ENCODE results near the gene YPEL1. TPM values are rescaled to one million over a fixed set of nuclear protein-coding genes. Genes with fewer than 3 reads are reported as not detected.
A peak's percentile ranks its signal among the peaks of the same experiment; 100 is the strongest.

Gene YPEL1, protein sequence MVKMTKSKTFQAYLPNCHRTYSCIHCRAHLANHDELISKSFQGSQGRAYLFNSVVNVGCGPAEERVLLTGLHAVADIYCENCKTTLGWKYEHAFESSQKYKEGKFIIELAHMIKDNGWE
- total RNA-seq (1 to 10 TPM; 2.4 to 2.6 TPM), polyA plus RNA-seq (27.0 TPM)

DNA sequence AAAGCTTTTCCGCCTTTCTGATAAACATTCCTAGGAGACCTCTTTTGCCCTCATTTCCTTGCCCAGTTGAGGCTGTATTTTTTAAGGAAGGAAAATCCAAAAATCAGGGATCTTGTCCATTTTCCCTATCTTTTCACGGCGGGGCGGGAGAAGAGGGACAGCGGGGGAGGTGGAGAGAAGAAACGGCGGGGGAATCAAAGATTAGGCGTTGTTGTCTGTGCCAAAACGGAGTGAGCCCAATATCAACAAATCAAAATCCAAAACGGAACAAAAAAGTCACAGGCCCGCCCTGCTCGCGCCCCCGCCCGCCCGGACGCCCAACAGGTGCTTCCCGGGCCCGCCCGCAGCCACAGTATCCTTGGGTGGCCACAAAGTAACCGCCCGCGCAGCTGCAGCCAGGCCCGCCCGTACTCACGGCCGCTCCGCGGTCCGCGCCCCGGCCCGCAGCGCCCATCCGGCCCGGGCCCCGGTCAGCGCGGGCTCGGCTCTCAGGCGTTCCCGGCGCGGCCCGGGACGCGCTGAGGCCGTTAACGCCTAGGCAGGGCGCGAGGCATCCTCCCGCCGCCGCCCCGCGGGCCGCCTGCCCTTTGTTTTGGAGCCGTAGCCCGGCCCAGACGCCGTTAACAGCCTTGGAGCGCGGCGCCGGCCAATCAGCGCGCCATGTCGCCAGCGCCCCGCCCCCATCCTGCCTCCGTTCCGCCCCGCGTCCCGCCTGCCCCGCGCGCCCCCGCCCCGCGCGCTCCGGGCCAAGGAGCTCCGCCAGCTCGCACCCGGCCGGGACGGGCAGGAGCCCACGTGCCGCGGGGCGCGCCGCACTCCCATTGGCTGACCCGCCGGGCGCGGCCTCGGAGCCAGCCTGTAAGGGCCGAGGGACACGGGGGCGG lies at the start of gene YPEL1:
Gene YPEL1, minus strand, starts transcription at position 595 of the 884 bp plus-strand sequence. CDS start 25,050 bp downstream, outside the sequence.
- Mint-ChIP-seq H3K4me1 (peaks cover 25 to 42% (median 33%) of the 10 kb centered on the region in 3 donors), H3K27me3 (no peaks in the 10 kb centered on the region), H3K4me3 (peak within 1 kb of the TSS; percentile 81 to 99 (median 92)), H3K9me3 (no peaks in the 10 kb centered on the region), H3K36me3 (peaks cover 0 to 11% (median 4%) of the 10 kb centered on the region in 3 donors), H3K27ac (peak within 1 kb of the TSS; percentile 40 to 99 (median 92))
- CTCF ChIA-PET, result interaction anchor here (1.0 to 2.1 kb wide), 4 partner anchors 26 to 202 kb away, joined by 3 to 18 read pairs (median 4); no protein-coding TSS in a partner anchor
- no peaks in the 10 kb centered on the region for H3K9me3 ChIP-seq (ENCODE audit: low read length)
- H3K36me3 ChIP-seq (ENCODE audit: insufficient read depth, low read length), result no peaks in the 10 kb centered on the region
- peak within 1 kb of the TSS; percentile 91 for H3K4me3 ChIP-seq (ENCODE audit: low read length)
- H3K27ac ChIP-seq (ENCODE audit: low read depth, low read length), result peak within 1 kb of the TSS; percentile 63
- DNase-seq, result peak; percentile 94 to 98 (median 95)
- POLR2A ChIA-PET, result interaction anchor here (0.6 to 2.1 kb wide), 10 partner anchors 9 to 241 kb away, joined by 3 to 14 read pairs (median 5); partner anchors contain the start of genes MAPK1 and PPIL2
- H3K27me3 ChIP-seq (ENCODE audit: insufficient read depth, low read length, poor library complexity, severe bottlenecking), result peaks cover 5% of the 10 kb centered on the region
- peaks cover 12% of the 10 kb centered on the region for H3K4me1 ChIP-seq (ENCODE audit: insufficient read depth, low read length)

DNA sequence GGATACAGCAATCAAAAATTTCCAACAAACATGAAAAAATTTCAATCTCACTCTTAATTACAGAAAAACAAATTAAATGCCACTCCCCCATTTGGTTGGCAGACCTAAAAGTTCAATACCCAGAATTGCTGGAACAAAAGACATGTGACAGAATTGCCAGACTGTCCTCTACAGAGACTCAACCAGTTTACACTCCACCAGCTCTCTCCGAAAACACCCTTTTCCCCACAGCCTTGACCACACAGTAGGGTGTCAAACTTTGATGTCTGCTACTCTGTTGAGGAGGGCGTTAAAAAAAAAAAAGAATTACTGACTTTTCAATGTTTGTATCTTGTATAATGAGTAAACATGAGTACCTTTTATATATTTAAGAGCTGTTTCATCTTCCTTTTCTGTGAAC lies 44.7 kb upstream of the YPEL1 start:
- CTCF ChIA-PET, result interaction anchor here (1.4 kb wide), 1 partner anchor 8 kb away, joined by 3 read pairs; no protein-coding TSS in a partner anchor
- Mint-ChIP-seq H3K4me3 (peak overlapping the region in 5 of 7 donors; percentile 35 to 43 (median 38)), H3K27ac (peak overlapping the region; percentile 29 to 87 (median 72)), H3K27me3 (no peaks in the 10 kb centered on the region), H3K4me1 (peaks cover 28 to 47% (median 34%) of the 10 kb centered on the region in 3 donors), H3K36me3 (peaks cover 0 to 58% (median 7%) of the 10 kb centered on the region in 3 donors), H3K9me3 (no peaks in the 10 kb centered on the region)
- Histone ChIP-seq H3K4me1 (ENCODE audit: insufficient read depth, low read length) (peaks cover 8% of the 10 kb centered on the region), H3K27me3 (ENCODE audit: insufficient read depth, low read length, poor library complexity, severe bottlenecking) (no peaks in the 10 kb centered on the region), H3K27ac (ENCODE audit: low read depth, low read length) (no peak overlapping the region), H3K9me3 (ENCODE audit: low read length) (no peaks in the 10 kb centered on the region), H3K36me3 (ENCODE audit: insufficient read depth, low read length) (peaks cover 15% of the 10 kb centered on the region), H3K4me3 (ENCODE audit: low read length) (no peak overlapping the region)
- DNase-seq, result peak in 1 of 5 donors; percentile 34
- POLR2A ChIA-PET, result interaction anchor here (1.1 kb wide), 1 partner anchor 13 kb away, joined by 6 read pairs; no protein-coding TSS in a partner anchor

DNA sequence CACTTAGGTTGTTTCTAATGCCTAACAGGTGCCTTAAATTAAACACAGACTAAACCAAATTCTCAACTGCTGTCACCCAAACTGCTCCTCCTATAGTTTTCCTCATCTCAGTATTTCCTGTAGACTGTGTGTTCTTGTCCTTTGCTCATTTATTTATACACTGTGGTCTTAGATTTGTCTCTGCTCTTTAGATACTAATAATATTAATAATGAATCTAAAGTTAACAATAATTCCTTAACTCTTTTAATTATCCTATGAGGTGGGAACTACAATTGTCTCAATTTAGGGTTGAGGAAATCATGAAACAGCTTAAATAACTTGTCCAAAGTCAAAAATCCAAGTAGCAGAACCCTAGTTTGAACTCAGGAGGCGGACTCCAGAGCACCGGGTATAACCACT lies 43.9 kb upstream of the YPEL1 start:
- H3K27ac ChIP-seq (ENCODE audit: low read depth, low read length), result no peak overlapping the region
- Mint-ChIP-seq H3K4me3 (peak overlapping the region in 1 of 7 donors; percentile 2), H3K9me3 (no peaks in the 10 kb centered on the region), H3K4me1 (peaks cover 29 to 47% (median 41%) of the 10 kb centered on the region in 3 donors), H3K27ac (peak overlapping the region in 3 of 8 donors; percentile 12 to 50 (median 21)), H3K27me3 (no peaks in the 10 kb centered on the region), H3K36me3 (peaks cover 0 to 55% (median 8%) of the 10 kb centered on the region in 3 donors)
- ChIA-PET POLR2A (no interaction called here), CTCF (interaction anchor here (0.8 to 1.8 kb wide), 3 partner anchors 9 to 159 kb away, joined by 3 to 4 read pairs (median 3); no protein-coding TSS in a partner anchor)
- no peak for DNase-seq
- peaks cover 9% of the 10 kb centered on the region for H3K36me3 ChIP-seq (ENCODE audit: insufficient read depth, low read length)
- H3K9me3 ChIP-seq (ENCODE audit: low read length), result no peaks in the 10 kb centered on the region
- H3K27me3 ChIP-seq (ENCODE audit: insufficient read depth, low read length, poor library complexity, severe bottlenecking), result no peaks in the 10 kb centered on the region
- H3K4me3 ChIP-seq (ENCODE audit: low read length), result no peak overlapping the region
- peaks cover 8% of the 10 kb centered on the region for H3K4me1 ChIP-seq (ENCODE audit: insufficient read depth, low read length)

DNA sequence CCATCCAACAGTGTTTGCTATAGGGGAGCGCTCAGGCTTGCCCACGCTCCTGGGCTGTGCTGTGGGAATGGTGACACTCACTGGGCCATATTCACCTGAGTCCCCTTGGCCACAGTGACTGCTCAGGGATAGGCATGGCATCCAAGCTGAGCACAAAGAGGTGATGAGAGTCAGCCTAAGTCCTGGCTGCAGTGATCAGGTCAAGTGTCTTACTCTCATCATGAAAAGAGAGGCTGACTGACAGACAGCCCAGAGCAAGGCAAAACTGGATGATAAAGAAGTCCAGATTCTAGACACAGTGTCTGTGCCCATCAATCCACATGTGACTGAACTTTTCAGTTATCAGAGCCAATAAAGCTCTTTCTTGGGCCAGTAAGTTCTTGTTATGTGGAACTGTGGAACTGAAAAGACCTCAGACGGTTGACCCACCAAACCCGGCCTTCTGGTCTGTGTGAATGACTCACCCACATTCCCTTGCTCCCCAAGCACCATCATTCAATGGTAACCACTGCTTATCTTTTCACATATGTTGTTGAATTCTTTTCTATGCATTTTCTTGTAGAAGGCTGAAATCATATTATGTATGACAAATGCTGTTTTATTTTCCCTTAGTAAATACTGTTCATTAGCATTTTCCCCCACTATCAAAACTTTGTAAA lies 43.2 kb upstream of the YPEL1 start:
- Mint-ChIP-seq H3K27me3 (no peaks in the 10 kb centered on the region), H3K27ac (peak overlapping the region in 4 of 8 donors; percentile 21 to 56 (median 40)), H3K4me1 (peaks cover 32 to 51% (median 44%) of the 10 kb centered on the region in 3 donors), H3K4me3 (peak overlapping the region in 2 of 7 donors; percentile 2 to 32), H3K36me3 (peaks cover 0 to 57% (median 7%) of the 10 kb centered on the region in 3 donors), H3K9me3 (no peaks in the 10 kb centered on the region)
- Histone ChIP-seq H3K27me3 (ENCODE audit: insufficient read depth, low read length, poor library complexity, severe bottlenecking) (no peaks in the 10 kb centered on the region), H3K9me3 (ENCODE audit: low read length) (no peaks in the 10 kb centered on the region), H3K4me1 (ENCODE audit: insufficient read depth, low read length) (peaks cover 8% of the 10 kb centered on the region), H3K27ac (ENCODE audit: low read depth, low read length) (no peak overlapping the region), H3K4me3 (ENCODE audit: low read length) (no peak overlapping the region), H3K36me3 (ENCODE audit: insufficient read depth, low read length) (peaks cover 9% of the 10 kb centered on the region)
- POLR2A ChIA-PET, result no interaction called here
- CTCF ChIA-PET, result interaction anchor here (1.8 kb wide), 1 partner anchor 159 kb away, joined by 4 read pairs; no protein-coding TSS in a partner anchor
- DNase-seq, result no peak

DNA sequence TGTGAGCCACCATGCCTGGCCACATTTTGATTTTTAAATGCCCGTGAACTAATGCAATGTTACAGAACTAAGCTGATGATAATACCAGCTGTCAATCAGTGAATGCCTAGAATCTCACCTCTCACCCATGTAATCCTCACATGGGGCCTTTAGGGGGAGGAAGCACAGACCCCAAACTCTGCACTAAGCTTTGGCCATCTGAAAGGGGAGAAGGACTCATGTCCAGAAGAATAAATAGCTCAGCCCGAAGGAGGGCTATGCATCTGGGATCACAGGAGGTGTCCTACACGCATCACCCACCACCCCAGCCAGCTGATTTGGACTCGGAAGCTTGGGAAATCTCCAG lies 36.0 kb upstream of the YPEL1 start:
- Histone ChIP-seq H3K36me3 (ENCODE audit: insufficient read depth, low read length) (peaks cover 40% of the 10 kb centered on the region), H3K27me3 (ENCODE audit: insufficient read depth, low read length, poor library complexity, severe bottlenecking) (no peaks in the 10 kb centered on the region), H3K4me1 (ENCODE audit: insufficient read depth, low read length) (peaks cover 17% of the 10 kb centered on the region), H3K4me3 (ENCODE audit: low read length) (no peak overlapping the region), H3K9me3 (ENCODE audit: low read length) (no peaks in the 10 kb centered on the region), H3K27ac (ENCODE audit: low read depth, low read length) (no peak overlapping the region)
- Mint-ChIP-seq H3K27ac (peak overlapping the region in 5 of 8 donors; percentile 41 to 74 (median 50)), H3K27me3 (no peaks in the 10 kb centered on the region), H3K4me3 (peak overlapping the region in 5 of 7 donors; percentile 15 to 89 (median 75)), H3K9me3 (no peaks in the 10 kb centered on the region), H3K4me1 (peaks cover 52 to 67% (median 64%) of the 10 kb centered on the region in 3 donors), H3K36me3 (peaks cover 15 to 73% (median 18%) of the 10 kb centered on the region in 3 donors)
- DNase-seq, result no peak
- ChIA-PET CTCF (interaction anchor here (0.9 to 2.1 kb wide), 4 partner anchors 8 to 65 kb away, joined by 3 to 7 read pairs (median 3); no protein-coding TSS in a partner anchor), POLR2A (interaction anchor here (1.5 kb wide), 1 partner anchor 8 kb away, joined by 5 read pairs; no protein-coding TSS in a partner anchor)

DNA sequence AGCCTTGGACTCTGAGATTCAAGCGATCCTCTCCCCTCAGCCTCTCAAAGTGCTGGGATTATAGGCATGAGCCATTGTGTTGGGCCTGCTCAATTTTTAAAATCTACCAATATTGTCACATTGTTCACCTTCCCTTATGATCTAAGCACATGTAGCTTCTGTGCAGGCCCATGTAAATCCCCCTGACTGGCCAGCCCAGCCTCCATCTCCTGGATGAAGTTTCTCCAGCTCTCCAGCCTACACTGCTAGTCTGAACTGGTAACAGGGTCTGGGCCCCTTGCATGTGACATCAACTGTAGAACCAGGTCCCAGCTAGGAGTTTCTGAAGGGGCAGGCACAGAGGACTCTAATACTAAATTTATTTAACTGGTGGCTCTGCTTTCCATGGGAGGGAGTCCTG lies 32.8 kb upstream of the YPEL1 start:
- Mint-ChIP-seq H3K27ac (peak overlapping the region; percentile 71 to 98 (median 96)), H3K9me3 (no peaks in the 10 kb centered on the region), H3K27me3 (no peaks in the 10 kb centered on the region), H3K36me3 (peaks cover 16 to 83% (median 18%) of the 10 kb centered on the region in 3 donors), H3K4me3 (peak overlapping the region in 6 of 7 donors; percentile 53 to 86 (median 68)), H3K4me1 (peaks cover 70 to 78% (median 76%) of the 10 kb centered on the region in 3 donors)
- peaks cover 63% of the 10 kb centered on the region for H3K36me3 ChIP-seq (ENCODE audit: insufficient read depth, low read length)
- CTCF ChIA-PET, result interaction anchor here (0.7 to 1.8 kb wide), 4 partner anchors 17 to 170 kb away, joined by 3 to 4 read pairs (median 4); no protein-coding TSS in a partner anchor
- no peak overlapping the region for H3K27ac ChIP-seq (ENCODE audit: low read depth, low read length)
- no peak for DNase-seq
- peaks cover 48% of the 10 kb centered on the region for H3K4me1 ChIP-seq (ENCODE audit: insufficient read depth, low read length)
- POLR2A ChIA-PET, result interaction anchor here (2.3 kb wide), 1 partner anchor 33 kb away, joined by 13 read pairs; the partner anchor contains the start of gene YPEL1
- no peaks in the 10 kb centered on the region for H3K27me3 ChIP-seq (ENCODE audit: insufficient read depth, low read length, poor library complexity, severe bottlenecking)
- no peak overlapping the region for H3K4me3 ChIP-seq (ENCODE audit: low read length)
- no peaks in the 10 kb centered on the region for H3K9me3 ChIP-seq (ENCODE audit: low read length)
